ENCODE measurements around the gene SLC35F3. TPM values are rescaled to one million over a fixed set of nuclear protein-coding genes. Genes with fewer than 3 reads are reported as not detected.

The SLC35F3 gene
- polyA plus RNA-seq, 1 of the 3 experiments (the other 2 are of a cell fraction), result 0.87 TPM

DNA sequence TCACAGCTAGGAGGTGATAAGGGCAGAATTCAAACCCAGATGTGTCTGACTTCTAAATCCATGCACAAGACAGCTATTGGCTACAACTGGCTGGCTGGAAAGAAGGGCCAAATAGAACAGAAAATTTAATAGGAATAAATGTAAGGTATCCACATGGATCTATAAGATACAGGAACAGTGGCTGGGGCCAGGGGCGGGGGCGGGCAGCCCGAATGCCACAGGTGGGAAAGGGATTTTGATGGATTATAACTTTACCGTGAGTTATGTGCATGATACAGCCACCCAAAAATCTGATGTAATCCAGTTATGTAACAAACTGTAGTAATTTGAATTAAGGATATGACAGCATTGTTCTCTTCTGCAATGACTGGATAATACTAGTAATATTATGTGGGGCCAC, 381.7 kb downstream of the SLC35F3 start:
- no peak overlapping the region for H3K4me3 ChIP-seq (ENCODE audit: low read depth in 2 of 2, low read length in 1 of 2)
- H2AFZ ChIP-seq (ENCODE audit: low read depth), result no peak overlapping the region
- DNase-seq, result no peak
- H3K36me3 ChIP-seq (replicated peaks in 1 of 2; ENCODE audit: control insufficient read depth in 1 of 2, insufficient read depth in 2 of 2, low read length in 1 of 2), result no peaks in the 10 kb centered on the region
- H3K27me3 ChIP-seq (ENCODE audit: insufficient read depth), result no peaks in the 10 kb centered on the region
- no peaks in the 10 kb centered on the region for H3F3A ChIP-seq (replicated peaks; ENCODE audit: insufficient read depth)
- H3K27ac ChIP-seq (ENCODE audit: low read depth in 2 of 2, low read length in 1 of 2), result no peak overlapping the region
- CTCF ChIA-PET, result interaction anchor here (7.3 to 7.7 kb wide), 2 partner anchors 24 to 73 kb away, joined by 30 to 45 read pairs; no protein-coding TSS in a partner anchor
- H3K9me3 ChIP-seq, result no peaks in the 10 kb centered on the region
- no peaks in the 10 kb centered on the region for H4K20me1 ChIP-seq (ENCODE audit: insufficient read depth)
- 86% methylated on average over 4 of the region's 4 CpGs for WGBS (ENCODE audit: low lambda C conversion rate)
- H3K4me2 ChIP-seq, result no peak overlapping the region
- POLR2A ChIA-PET, result no interaction called here
- H3K4me1 ChIP-seq (ENCODE audit: control insufficient read depth in 1 of 2, insufficient read depth in 2 of 2, low read depth in 1 of 2, low read length in 1 of 2), result peaks cover 0 to 14% of the 10 kb centered on the region in 2 experiments; a peak in 2 of 4 replicates
- no peaks in the 10 kb centered on the region for H3K79me2 ChIP-seq (ENCODE audit: insufficient read depth)
- no peaks in the 10 kb centered on the region for H3K9me2 ChIP-seq
- no peak overlapping the region for H3K9ac ChIP-seq
- TF ChIP-seq RCOR1 (IDR thresholded peaks at IDR 0.05; ENCODE audit: low read length), result no peak
- TF ChIP-seq, protein P1, sequence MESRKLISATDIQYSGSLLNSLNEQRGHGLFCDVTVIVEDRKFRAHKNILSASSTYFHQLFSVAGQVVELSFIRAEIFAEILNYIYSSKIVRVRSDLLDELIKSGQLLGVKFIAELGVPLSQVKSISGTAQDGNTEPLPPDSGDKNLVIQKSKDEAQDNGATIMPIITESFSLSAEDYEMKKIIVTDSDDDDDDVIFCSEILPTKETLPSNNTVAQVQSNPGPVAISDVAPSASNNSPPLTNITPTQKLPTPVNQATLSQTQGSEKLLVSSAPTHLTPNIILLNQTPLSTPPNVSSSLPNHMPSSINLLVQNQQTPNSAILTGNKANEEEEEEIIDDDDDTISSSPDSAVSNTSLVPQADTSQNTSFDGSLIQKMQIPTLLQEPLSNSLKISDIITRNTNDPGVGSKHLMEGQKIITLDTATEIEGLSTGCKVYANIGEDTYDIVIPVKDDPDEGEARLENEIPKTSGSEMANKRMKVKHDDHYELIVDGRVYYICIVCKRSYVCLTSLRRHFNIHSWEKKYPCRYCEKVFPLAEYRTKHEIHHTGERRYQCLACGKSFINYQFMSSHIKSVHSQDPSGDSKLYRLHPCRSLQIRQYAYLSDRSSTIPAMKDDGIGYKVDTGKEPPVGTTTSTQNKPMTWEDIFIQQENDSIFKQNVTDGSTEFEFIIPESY (IDR thresholded peaks at IDR 0.05; ENCODE audit: borderline replicate concordance, low read depth), result no peak
- no peak for TF ChIP-seq POLR2AphosphoS5 (IDR thresholded peaks at IDR 0.05; ENCODE audit: low read depth, low read length)
- no peak for TF ChIP-seq RFX5 (IDR thresholded peaks at IDR 0.05; ENCODE audit: low read length)
- TF ChIP-seq MEF2A (IDR thresholded peaks at IDR 0.05; ENCODE audit: borderline replicate concordance, low read depth), result no peak
- TF ChIP-seq, protein P2, sequence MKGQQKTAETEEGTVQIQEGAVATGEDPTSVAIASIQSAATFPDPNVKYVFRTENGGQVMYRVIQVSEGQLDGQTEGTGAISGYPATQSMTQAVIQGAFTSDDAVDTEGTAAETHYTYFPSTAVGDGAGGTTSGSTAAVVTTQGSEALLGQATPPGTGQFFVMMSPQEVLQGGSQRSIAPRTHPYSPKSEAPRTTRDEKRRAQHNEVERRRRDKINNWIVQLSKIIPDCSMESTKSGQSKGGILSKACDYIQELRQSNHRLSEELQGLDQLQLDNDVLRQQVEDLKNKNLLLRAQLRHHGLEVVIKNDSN (IDR thresholded peaks at IDR 0.05; ENCODE audit: borderline replicate concordance, low read depth), result no peak
- no peak for TF ChIP-seq NRF1 (IDR thresholded peaks at IDR 0.05; ENCODE audit: low read depth, low read length)
- TF ChIP-seq, protein P3, sequence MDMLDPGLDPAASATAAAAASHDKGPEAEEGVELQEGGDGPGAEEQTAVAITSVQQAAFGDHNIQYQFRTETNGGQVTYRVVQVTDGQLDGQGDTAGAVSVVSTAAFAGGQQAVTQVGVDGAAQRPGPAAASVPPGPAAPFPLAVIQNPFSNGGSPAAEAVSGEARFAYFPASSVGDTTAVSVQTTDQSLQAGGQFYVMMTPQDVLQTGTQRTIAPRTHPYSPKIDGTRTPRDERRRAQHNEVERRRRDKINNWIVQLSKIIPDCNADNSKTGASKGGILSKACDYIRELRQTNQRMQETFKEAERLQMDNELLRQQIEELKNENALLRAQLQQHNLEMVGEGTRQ (IDR thresholded peaks at IDR 0.05; ENCODE audit: borderline replicate concordance, low read depth, low read length), result no peak
- no peak for TF ChIP-seq GATA2 (CRISPR knock-in tag; IDR thresholded peaks at IDR 0.05)

DNA sequence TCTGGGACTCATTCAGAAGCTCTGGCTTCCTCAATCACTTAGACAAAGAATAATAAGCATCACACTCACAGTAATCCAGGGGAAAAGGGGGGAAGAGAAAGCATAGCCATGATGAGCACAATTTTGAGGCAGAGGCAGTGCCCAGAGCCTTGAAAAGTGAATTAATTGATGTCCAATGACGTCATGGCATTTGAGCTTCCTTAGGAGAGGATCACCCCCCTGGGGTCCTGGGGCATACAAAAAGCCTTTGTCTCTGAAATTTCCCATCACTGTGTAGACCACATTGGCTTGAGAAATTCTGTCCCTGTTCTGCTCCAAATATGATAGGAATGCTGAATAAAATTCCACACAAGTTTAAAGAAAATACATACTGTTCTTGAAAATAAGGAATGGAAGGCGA, 384.5 kb downstream of the SLC35F3 start:
- Histone ChIP-seq H3K9me2 (no peaks in the 10 kb centered on the region), H3K27me3 (ENCODE audit: insufficient read depth) (no peaks in the 10 kb centered on the region), H3K4me2 (no peak overlapping the region), H4K20me1 (ENCODE audit: insufficient read depth) (no peaks in the 10 kb centered on the region), H3K27ac (ENCODE audit: low read depth in 2 of 2, low read length in 1 of 2) (no peak overlapping the region), H2AFZ (ENCODE audit: low read depth) (no peak overlapping the region), H3K4me1 (ENCODE audit: control insufficient read depth in 1 of 2, insufficient read depth in 2 of 2, low read depth in 1 of 2, low read length in 1 of 2) (no peaks in the 10 kb centered on the region), H3F3A (replicated peaks; ENCODE audit: insufficient read depth) (no peaks in the 10 kb centered on the region), H3K79me2 (ENCODE audit: insufficient read depth) (no peaks in the 10 kb centered on the region), H3K9me3 (no peaks in the 10 kb centered on the region), H3K4me3 (ENCODE audit: low read depth in 2 of 2, low read length in 1 of 2) (no peak overlapping the region), H3K9ac (no peak overlapping the region), H3K36me3 (replicated peaks in 1 of 2; ENCODE audit: control insufficient read depth in 1 of 2, insufficient read depth in 2 of 2, low read length in 1 of 2) (no peaks in the 10 kb centered on the region)
- no peak for DNase-seq
- ChIA-PET POLR2A (no interaction called here), CTCF (interaction anchor here (0.9 to 7.3 kb wide), 2 partner anchors 21 to 135 kb away, joined by 3 to 45 read pairs; no protein-coding TSS in a partner anchor)
- WGBS (ENCODE audit: low lambda C conversion rate), result 42% methylated on average over 2 of the region's 2 CpGs
- TF ChIP-seq SMC3 (IDR thresholded peaks at IDR 0.05; ENCODE audit: low read depth, low read length), result no peak
- TF ChIP-seq, protein P2 (IDR thresholded peaks at IDR 0.05; ENCODE audit: borderline replicate concordance, low read depth), result no peak
- TF ChIP-seq FOXJ3 (CRISPR knock-in tag; IDR thresholded peaks at IDR 0.05), result no peak
- TF ChIP-seq, protein P4, sequence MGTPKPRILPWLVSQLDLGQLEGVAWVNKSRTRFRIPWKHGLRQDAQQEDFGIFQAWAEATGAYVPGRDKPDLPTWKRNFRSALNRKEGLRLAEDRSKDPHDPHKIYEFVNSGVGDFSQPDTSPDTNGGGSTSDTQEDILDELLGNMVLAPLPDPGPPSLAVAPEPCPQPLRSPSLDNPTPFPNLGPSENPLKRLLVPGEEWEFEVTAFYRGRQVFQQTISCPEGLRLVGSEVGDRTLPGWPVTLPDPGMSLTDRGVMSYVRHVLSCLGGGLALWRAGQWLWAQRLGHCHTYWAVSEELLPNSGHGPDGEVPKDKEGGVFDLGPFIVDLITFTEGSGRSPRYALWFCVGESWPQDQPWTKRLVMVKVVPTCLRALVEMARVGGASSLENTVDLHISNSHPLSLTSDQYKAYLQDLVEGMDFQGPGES (IDR thresholded peaks at IDR 0.05; ENCODE audit: low read depth, low read length), result no peak
- no peak for TF ChIP-seq SIN3A (IDR thresholded peaks at IDR 0.05; ENCODE audit: borderline replicate concordance, low read depth, low read length)
- no peak for TF ChIP-seq EP300 (IDR thresholded peaks at IDR 0.05; ENCODE audit: borderline replicate concordance in 1 of 2, low read depth in 1 of 2, low read length in 1 of 2)
- TF ChIP-seq, protein P5, sequence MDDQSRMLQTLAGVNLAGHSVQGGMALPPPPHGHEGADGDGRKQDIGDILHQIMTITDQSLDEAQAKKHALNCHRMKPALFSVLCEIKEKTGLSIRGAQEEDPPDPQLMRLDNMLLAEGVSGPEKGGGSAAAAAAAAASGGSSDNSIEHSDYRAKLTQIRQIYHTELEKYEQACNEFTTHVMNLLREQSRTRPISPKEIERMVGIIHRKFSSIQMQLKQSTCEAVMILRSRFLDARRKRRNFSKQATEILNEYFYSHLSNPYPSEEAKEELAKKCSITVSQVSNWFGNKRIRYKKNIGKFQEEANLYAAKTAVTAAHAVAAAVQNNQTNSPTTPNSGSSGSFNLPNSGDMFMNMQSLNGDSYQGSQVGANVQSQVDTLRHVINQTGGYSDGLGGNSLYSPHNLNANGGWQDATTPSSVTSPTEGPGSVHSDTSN (IDR thresholded peaks at IDR 0.05), result no peak
- no peak for TF ChIP-seq RAD21 (IDR thresholded peaks at IDR 0.05; ENCODE audit: low read length)
- no peak for TF ChIP-seq TEAD4 (IDR thresholded peaks at IDR 0.05; ENCODE audit: borderline replicate concordance, insufficient read depth)

Data from SK-N-SH (cell line).